Ramos (cell line): ENCODE measurements around the gene RSRC1.
"Not testable (repeated sequence)": the region's sequence is repeated elsewhere in the genome, so short reads cannot be mapped to it uniquely, and the experiment has no call there.

ENCODE experiments used
- in situ Hi-C: fragments of 300-500 bp; cut with MboI; formaldehyde crosslinking; loops from one replicate; pipeline ENCODE4 v1.14.3; 2022; ENCODE audit warnings: low sequenced_read_pairs; ENCODE audit not compliant: unreplicated experiment

Gene RSRC1

GRCh38 chr3:158295771-158296170 is 185.9 kb downstream of the RSRC1 start:
- in situ Hi-C loops: no loop called here

- in situ Hi-C loops: no loop called here
Observed at GRCh38 chr3:158297940-158298339, 188.1 kb downstream of the RSRC1 start.

GRCh38 chr3:158308236-158308928 is 198.5 kb downstream of the RSRC1 start:
- in situ Hi-C loops: loop anchor here (10.0 kb wide), 1 partner anchor 444 kb away; no protein-coding TSS in a partner anchor

GRCh38 chr3:158312560-158313141 is 202.8 kb downstream of the RSRC1 start:
- in situ Hi-C loops: no loop called here

GRCh38 chr3:158313338-158313927 is 203.5 kb downstream of the RSRC1 start:
- in situ Hi-C loops: no loop called here

- in situ Hi-C loops: no loop called here
Observed at GRCh38 chr3:158314426-158315357, 204.8 kb downstream of the RSRC1 start.

- in situ Hi-C loops: not testable (repeated sequence)
Observed at GRCh38 chr3:158329696-158330441, 220.0 kb downstream of the RSRC1 start.

GRCh38 chr3:158330870-158331269 is 221.0 kb downstream of the RSRC1 start:
- in situ Hi-C loops: no loop called here

- in situ Hi-C loops: no loop called here
Observed at GRCh38 chr3:158333736-158334135, 223.8 kb downstream of the RSRC1 start.

- in situ Hi-C loops: no loop called here
Observed at GRCh38 chr3:158337110-158337509, 227.2 kb downstream of the RSRC1 start.

- in situ Hi-C loops: no loop called here
Observed at GRCh38 chr3:158339638-158340037, 229.7 kb downstream of the RSRC1 start.

- in situ Hi-C loops: not testable (repeated sequence)
Observed at GRCh38 chr3:158340951-158341350, 231.1 kb downstream of the RSRC1 start.

- in situ Hi-C loops: no loop called here
Observed at GRCh38 chr3:158347966-158348365, 238.1 kb downstream of the RSRC1 start.

GRCh38 chr3:158350971-158351370 is 241.1 kb downstream of the RSRC1 start:
- in situ Hi-C loops: no loop called here

- in situ Hi-C loops: no loop called here
Observed at GRCh38 chr3:158352551-158352950, 242.7 kb downstream of the RSRC1 start.

GRCh38 chr3:158354713-158355112 is 244.8 kb downstream of the RSRC1 start:
- in situ Hi-C loops: no loop called here

- in situ Hi-C loops: no loop called here
Observed at GRCh38 chr3:158355623-158356588, 246.0 kb downstream of the RSRC1 start.

- in situ Hi-C loops: no loop called here
Observed at GRCh38 chr3:158359339-158359738, 249.4 kb downstream of the RSRC1 start.
